ENCODE measurements around the gene YWHAG.

YWHAG gene

GRCh38 chr7:76349313-76349885, 9.4 kb downstream of the YWHAG start:
- H3K9me3 ChIP-seq (ENCODE audit: low read depth, low read length): no peaks in the 10 kb centered on the region
- no peak overlapping the region for H3K9ac ChIP-seq (ENCODE audit: insufficient read length)
- no peak for DNase-seq (ENCODE audit: low read depth, low spot score)
- no peak overlapping the region for H3K4me3 ChIP-seq
- peaks cover 98% of the 10 kb centered on the region for H3K36me3 ChIP-seq (ENCODE audit: insufficient read depth, low read length)
- TF ChIP-seq EZH2 (IDR thresholded peaks at IDR 0.05) (no peak), POLR2AphosphoS5 (IDR thresholded peaks at IDR 0.05; ENCODE audit: borderline replicate concordance, low read depth, low read length) (no peak), FOXP2 (optimal IDR thresholded peaks at IDR 0.05; ENCODE audit: control extremely low read depth, extremely low read length, insufficient read depth) (no peak)
- no peak overlapping the region for H3K27ac ChIP-seq

GRCh38 chr7:76347710-76348109, 11.1 kb downstream of the YWHAG start:
- H3K4me3 ChIP-seq: no peak overlapping the region
- 0 out of 2 replicates have a peak overlapping the region, but pooled peaks have one; percentile 19 for H3K27ac ChIP-seq
- peaks cover 96% of the 10 kb centered on the region for H3K36me3 ChIP-seq (ENCODE audit: insufficient read depth, low read length)
- TF ChIP-seq FOXP2 (optimal IDR thresholded peaks at IDR 0.05; ENCODE audit: control extremely low read depth, extremely low read length, insufficient read depth): no peak
- no peak for TF ChIP-seq EZH2 (IDR thresholded peaks at IDR 0.05)
- TF ChIP-seq POLR2AphosphoS5 (IDR thresholded peaks at IDR 0.05; ENCODE audit: borderline replicate concordance, low read depth, low read length): no peak
- no peak for DNase-seq (ENCODE audit: low read depth, low spot score)
- no peaks in the 10 kb centered on the region for H3K9me3 ChIP-seq (ENCODE audit: low read depth, low read length)
- no peak overlapping the region for H3K9ac ChIP-seq (ENCODE audit: insufficient read length)

GRCh38 chr7:76346778-76347177, 12.0 kb downstream of the YWHAG start:
- Histone ChIP-seq H3K9ac (ENCODE audit: insufficient read length) (no peak overlapping the region), H3K36me3 (ENCODE audit: insufficient read depth, low read length) (peaks cover 95% of the 10 kb centered on the region), H3K27ac (no peak overlapping the region), H3K4me3 (no peak overlapping the region), H3K9me3 (ENCODE audit: low read depth, low read length) (no peaks in the 10 kb centered on the region)
- TF ChIP-seq EZH2 (IDR thresholded peaks at IDR 0.05) (no peak), POLR2AphosphoS5 (IDR thresholded peaks at IDR 0.05; ENCODE audit: borderline replicate concordance, low read depth, low read length) (no peak), FOXP2 (optimal IDR thresholded peaks at IDR 0.05; ENCODE audit: control extremely low read depth, extremely low read length, insufficient read depth) (no peak)
- no peak for DNase-seq (ENCODE audit: low read depth, low spot score)

- DNase-seq (ENCODE audit: low read depth, low spot score): no peak
- Histone ChIP-seq H3K9me3 (ENCODE audit: low read depth, low read length) (no peaks in the 10 kb centered on the region), H3K36me3 (ENCODE audit: insufficient read depth, low read length) (peaks cover 94% of the 10 kb centered on the region), H3K9ac (ENCODE audit: insufficient read length) (no peak overlapping the region), H3K27ac (no peak overlapping the region), H3K4me3 (no peak overlapping the region)
- no peak for TF ChIP-seq EZH2 (IDR thresholded peaks at IDR 0.05)
- no peak for TF ChIP-seq FOXP2 (optimal IDR thresholded peaks at IDR 0.05; ENCODE audit: control extremely low read depth, extremely low read length, insufficient read depth)
- TF ChIP-seq POLR2AphosphoS5 (IDR thresholded peaks at IDR 0.05; ENCODE audit: borderline replicate concordance, low read depth, low read length): no peak
Measured at GRCh38 chr7:76346097-76346496, 12.7 kb downstream of the YWHAG start.

- TF ChIP-seq POLR2AphosphoS5 (IDR thresholded peaks at IDR 0.05; ENCODE audit: borderline replicate concordance, low read depth, low read length) (no peak), FOXP2 (optimal IDR thresholded peaks at IDR 0.05; ENCODE audit: control extremely low read depth, extremely low read length, insufficient read depth) (no peak), EZH2 (IDR thresholded peaks at IDR 0.05) (no peak)
- no peaks in the 10 kb centered on the region for H3K9me3 ChIP-seq (ENCODE audit: low read depth, low read length)
- no peak for DNase-seq (ENCODE audit: low read depth, low spot score)
- no peak overlapping the region for H3K27ac ChIP-seq
- H3K36me3 ChIP-seq (ENCODE audit: insufficient read depth, low read length): peaks cover 91% of the 10 kb centered on the region
- H3K9ac ChIP-seq (ENCODE audit: insufficient read length): no peak overlapping the region
- H3K4me3 ChIP-seq: no peak overlapping the region
Measured at GRCh38 chr7:76343931-76344321, 14.9 kb downstream of the YWHAG start.

GRCh38 chr7:76343294-76343930, 15.4 kb downstream of the YWHAG start:
- Histone ChIP-seq H3K4me3 (no peak overlapping the region), H3K36me3 (ENCODE audit: insufficient read depth, low read length) (peaks cover 91% of the 10 kb centered on the region), H3K9ac (ENCODE audit: insufficient read length) (no peak overlapping the region), H3K27ac (no peak overlapping the region), H3K9me3 (ENCODE audit: low read depth, low read length) (no peaks in the 10 kb centered on the region)
- no peak for DNase-seq (ENCODE audit: low read depth, low spot score)
- TF ChIP-seq POLR2AphosphoS5 (IDR thresholded peaks at IDR 0.05; ENCODE audit: borderline replicate concordance, low read depth, low read length) (0 out of 2 replicates have a peak, but pooled peaks have one; percentile 18), FOXP2 (optimal IDR thresholded peaks at IDR 0.05; ENCODE audit: control extremely low read depth, extremely low read length, insufficient read depth) (no peak), EZH2 (IDR thresholded peaks at IDR 0.05) (no peak)

- no peak for DNase-seq (ENCODE audit: low read depth, low spot score)
- no peak overlapping the region for H3K9ac ChIP-seq (ENCODE audit: insufficient read length)
- H3K9me3 ChIP-seq (ENCODE audit: low read depth, low read length): no peaks in the 10 kb centered on the region
- no peak for TF ChIP-seq EZH2 (IDR thresholded peaks at IDR 0.05)
- TF ChIP-seq POLR2AphosphoS5 (IDR thresholded peaks at IDR 0.05; ENCODE audit: borderline replicate concordance, low read depth, low read length): no peak
- TF ChIP-seq FOXP2 (optimal IDR thresholded peaks at IDR 0.05; ENCODE audit: control extremely low read depth, extremely low read length, insufficient read depth): no peak
- no peak overlapping the region for H3K4me3 ChIP-seq
- H3K36me3 ChIP-seq (ENCODE audit: insufficient read depth, low read length): peaks cover 91% of the 10 kb centered on the region
- peak overlapping the region; percentile 1; the same call in 1 of the 2 replicates for H3K27ac ChIP-seq
Measured at GRCh38 chr7:76342222-76342621, 16.6 kb downstream of the YWHAG start.

GRCh38 chr7:76340617-76341131, 18.1 kb downstream of the YWHAG start:
- no peak for DNase-seq (ENCODE audit: low read depth, low spot score)
- Histone ChIP-seq H3K4me3 (no peak overlapping the region), H3K36me3 (ENCODE audit: insufficient read depth, low read length) (peaks cover 92% of the 10 kb centered on the region), H3K9ac (ENCODE audit: insufficient read length) (no peak overlapping the region), H3K9me3 (ENCODE audit: low read depth, low read length) (no peaks in the 10 kb centered on the region), H3K27ac (peak overlapping the region; percentile 79)
- no peak for TF ChIP-seq POLR2AphosphoS5 (IDR thresholded peaks at IDR 0.05; ENCODE audit: borderline replicate concordance, low read depth, low read length)
- no peak for TF ChIP-seq FOXP2 (optimal IDR thresholded peaks at IDR 0.05; ENCODE audit: control extremely low read depth, extremely low read length, insufficient read depth)
- no peak for TF ChIP-seq EZH2 (IDR thresholded peaks at IDR 0.05)

All from SK-N-MC (cell line).